ENCODE data around the gene E2F4.

- no peak for TF ChIP-seq RAD21 (CRISPR knock-in tag; IDR thresholded peaks at IDR 0.05)
- TF ChIP-seq MIXL1 (CRISPR knock-in tag; IDR thresholded peaks at IDR 0.05): no peak
- TF ChIP-seq, protein P1, sequence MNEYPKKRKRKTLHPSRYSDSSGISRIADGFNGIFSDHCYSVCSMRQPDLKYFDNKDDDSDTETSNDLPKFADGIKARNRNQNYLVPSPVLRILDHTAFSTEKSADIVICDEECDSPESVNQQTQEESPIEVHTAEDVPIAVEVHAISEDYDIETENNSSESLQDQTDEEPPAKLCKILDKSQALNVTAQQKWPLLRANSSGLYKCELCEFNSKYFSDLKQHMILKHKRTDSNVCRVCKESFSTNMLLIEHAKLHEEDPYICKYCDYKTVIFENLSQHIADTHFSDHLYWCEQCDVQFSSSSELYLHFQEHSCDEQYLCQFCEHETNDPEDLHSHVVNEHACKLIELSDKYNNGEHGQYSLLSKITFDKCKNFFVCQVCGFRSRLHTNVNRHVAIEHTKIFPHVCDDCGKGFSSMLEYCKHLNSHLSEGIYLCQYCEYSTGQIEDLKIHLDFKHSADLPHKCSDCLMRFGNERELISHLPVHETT (CRISPR knock-in tag; conservative IDR thresholded peaks at IDR 0.05): no peak
- TF ChIP-seq POLR2A (IDR thresholded peaks at IDR 0.05; ENCODE audit: insufficient read depth in 1 of 2, low read depth in 2 of 2, low read length in 2 of 2): no peak
- no peak for TF ChIP-seq MEIS1 (CRISPR knock-in tag; IDR thresholded peaks at IDR 0.05; ENCODE audit: borderline replicate concordance)
- TF ChIP-seq MTA1 (CRISPR knock-in tag; IDR thresholded peaks at IDR 0.05; ENCODE audit: borderline replicate concordance): no peak
- TF ChIP-seq CTCF (CRISPR knock-in tag; IDR thresholded peaks at IDR 0.05): no peak
- no peak for TF ChIP-seq YY1 (IDR thresholded peaks at IDR 0.05; ENCODE audit: insufficient read depth, insufficient replicate concordance, low read depth, low read length)
- TF ChIP-seq SMC3 (IDR thresholded peaks at IDR 0.05; ENCODE audit: low read length): no peak
- no peak for TF ChIP-seq CEBPB (IDR thresholded peaks at IDR 0.05; ENCODE audit: borderline replicate concordance, low read depth, low read length)
- no peak for TF ChIP-seq ZNF607 (CRISPR knock-in tag; IDR thresholded peaks at IDR 0.05; ENCODE audit: borderline replicate concordance)
- TF ChIP-seq NR2F2 (IDR thresholded peaks at IDR 0.05; ENCODE audit: borderline replicate concordance, low read depth): no peak
Measured at GRCh38 chr16:67244387-67245185, 52.6 kb downstream of the E2F4 start.
